ENCODE data around the gene HDAC5. TPM values are rescaled to one million over a fixed set of nuclear protein-coding genes. Genes with fewer than 3 reads are reported as not detected.
"Not testable (repeated sequence)": the region's sequence is repeated elsewhere in the genome, so short reads cannot be mapped to it uniquely, and the experiment has no call there.

HDAC5 gene
- total and polyA plus RNA-seq, 5 experiments from 2014 or later, result 25.3 to 73.8 (median 41.8) TPM

DNA sequence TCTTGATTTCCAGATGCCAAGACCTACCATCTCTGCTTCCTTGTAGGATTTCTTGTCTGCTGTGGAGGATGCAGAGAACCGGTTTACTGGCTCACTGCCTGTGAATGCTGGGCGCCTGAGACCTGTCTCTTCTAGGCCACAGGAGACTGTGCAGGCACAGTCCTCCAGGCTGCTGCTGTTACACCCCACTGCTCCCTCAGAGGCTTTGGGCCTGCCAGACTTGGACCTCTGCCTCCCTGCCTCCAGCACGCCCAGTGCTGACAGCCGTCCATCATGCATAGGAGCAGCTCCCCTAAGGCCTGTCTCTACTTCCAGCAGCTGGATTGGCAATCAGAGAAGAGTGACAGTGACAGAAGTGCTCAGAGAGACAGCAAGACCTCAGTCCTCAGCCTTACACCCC is 24.4 kb upstream of the HDAC5 start:
- POLR2A ChIA-PET, result interaction anchor here (0.7 kb wide), 1 partner anchor 181 kb away, joined by 3 read pairs; no protein-coding TSS in a partner anchor
- Mint-ChIP-seq H3K27ac (no peak overlapping the region), H3K27me3 (peaks cover 0 to 3% (median 0%) of the 10 kb centered on the region in 5 donors), H3K36me3 (no peaks in the 10 kb centered on the region), H3K9me3 (no peaks in the 10 kb centered on the region), H3K4me3 (no peak overlapping the region), H3K4me1 (peaks cover 0 to 2% (median under 1%) of the 10 kb centered on the region in 4 donors)
- DNase-seq (no peak), ATAC-seq (no peak)

DNA sequence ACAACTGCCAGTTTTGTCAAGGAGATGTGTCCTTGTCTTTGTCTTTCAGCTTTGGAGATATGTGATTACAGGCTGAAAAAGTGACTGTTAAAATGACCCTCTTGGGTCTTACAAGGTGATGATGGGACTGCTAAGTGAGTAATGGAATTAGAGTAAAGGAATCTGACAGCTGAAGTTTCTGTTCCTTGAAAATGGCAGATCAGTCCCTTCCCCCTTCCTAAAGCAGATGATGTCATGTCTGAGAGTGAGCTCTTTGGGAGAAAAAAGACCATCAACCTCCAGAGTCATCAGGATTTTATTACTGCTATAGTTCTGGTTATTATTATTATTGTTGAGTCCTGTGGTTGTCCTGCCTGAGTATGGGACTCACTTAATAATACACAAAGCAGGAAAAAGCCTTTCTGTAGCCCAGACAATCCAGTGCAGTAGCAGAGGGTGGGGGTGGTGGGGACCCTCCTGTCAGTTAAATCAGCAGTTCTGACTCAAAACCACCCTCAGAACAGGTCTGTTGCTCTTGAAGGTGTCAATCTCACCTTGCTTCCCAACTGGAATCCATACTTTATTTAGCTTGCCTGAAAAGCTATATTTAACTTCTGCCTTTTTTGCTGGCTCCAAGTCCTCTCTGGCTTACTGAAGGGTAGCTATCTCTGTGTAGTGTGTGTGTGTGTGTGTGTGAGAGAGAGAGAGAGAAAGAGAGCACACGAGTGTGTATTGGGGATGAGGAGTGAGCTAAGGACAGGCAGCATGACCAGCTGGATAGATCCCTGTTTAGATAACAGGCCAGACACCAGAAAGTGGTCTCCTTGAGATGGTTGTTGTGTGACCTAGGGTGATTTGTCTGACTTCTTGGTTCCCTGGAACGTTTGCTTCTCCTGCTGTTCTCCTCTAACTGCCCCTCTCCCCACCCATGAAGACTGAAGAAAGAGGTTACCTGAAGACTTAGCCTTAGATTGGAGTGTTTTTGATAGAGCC is 23.2 kb upstream of the HDAC5 start:
- POLR2A ChIA-PET, result interaction anchor here (0.5 to 0.7 kb wide), 2 partner anchors 10 to 182 kb away, joined by 3 to 5 read pairs; no protein-coding TSS in a partner anchor
- H3K4me3 Mint-ChIP-seq, result no peak overlapping the region

DNA sequence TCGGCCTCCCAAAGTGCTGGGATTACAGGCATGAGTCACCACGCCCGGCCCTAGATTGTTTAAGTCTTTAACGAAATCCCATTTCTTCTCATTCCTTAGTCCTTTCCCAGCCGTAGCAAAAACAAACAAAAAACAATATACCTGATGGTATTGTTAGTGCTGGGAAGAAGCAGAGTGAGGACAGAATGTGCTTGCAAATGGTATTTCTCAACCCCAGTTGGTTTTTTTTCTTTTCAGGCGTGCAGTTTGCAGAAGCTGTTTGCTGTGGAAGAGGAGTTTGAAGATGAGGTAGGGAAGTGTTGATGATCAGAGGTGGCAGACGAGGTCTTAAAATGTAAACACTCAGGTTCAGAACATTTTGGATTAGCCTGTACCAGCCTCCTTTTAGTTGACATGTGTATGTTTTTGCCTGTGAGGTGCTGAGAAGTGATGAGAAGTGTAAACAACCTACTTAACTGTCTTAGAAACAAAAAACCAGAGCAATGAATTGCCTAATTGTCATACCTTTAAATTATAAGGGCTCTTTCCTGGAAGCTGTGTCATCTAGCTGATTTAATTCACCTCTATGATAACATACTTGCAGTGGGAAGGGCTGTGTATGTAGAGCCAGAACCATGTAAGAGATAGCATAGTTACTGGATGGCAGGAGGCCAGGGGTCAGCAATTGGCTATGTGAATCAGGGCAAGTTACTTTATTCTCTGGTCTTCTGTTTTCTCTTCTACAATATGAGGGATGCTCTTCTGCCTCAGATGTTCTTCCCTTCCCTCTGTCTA is 21.7 kb upstream of the HDAC5 start:
- peaks cover 0 to 3% (median 0%) of the 10 kb centered on the region in 5 donors for H3K27me3 Mint-ChIP-seq
- ATAC-seq, result no peak
- peaks cover 6 to 13% (median 9%) of the 10 kb centered on the region in 4 donors for H3K4me1 Mint-ChIP-seq
- H3K9me3 Mint-ChIP-seq, result no peaks in the 10 kb centered on the region
- no peak overlapping the region for H3K4me3 Mint-ChIP-seq
- DNase-seq, result no peak
- H3K36me3 Mint-ChIP-seq, result no peaks in the 10 kb centered on the region
- no peak overlapping the region for H3K27ac Mint-ChIP-seq
- POLR2A ChIA-PET, result no interaction called here

More for the DNA sequence above, 23.2 kb upstream of the HDAC5 start:
- Mint-ChIP-seq H3K36me3 (no peaks in the 10 kb centered on the region), H3K27ac (no peak overlapping the region), H3K27me3 (peaks cover 0 to 3% (median 0%) of the 10 kb centered on the region in 5 donors), H3K4me1 (peaks cover 2 to 7% (median 5%) of the 10 kb centered on the region in 4 donors), H3K9me3 (no peaks in the 10 kb centered on the region)
- ATAC-seq, result no peak
- no peak for DNase-seq

DNA sequence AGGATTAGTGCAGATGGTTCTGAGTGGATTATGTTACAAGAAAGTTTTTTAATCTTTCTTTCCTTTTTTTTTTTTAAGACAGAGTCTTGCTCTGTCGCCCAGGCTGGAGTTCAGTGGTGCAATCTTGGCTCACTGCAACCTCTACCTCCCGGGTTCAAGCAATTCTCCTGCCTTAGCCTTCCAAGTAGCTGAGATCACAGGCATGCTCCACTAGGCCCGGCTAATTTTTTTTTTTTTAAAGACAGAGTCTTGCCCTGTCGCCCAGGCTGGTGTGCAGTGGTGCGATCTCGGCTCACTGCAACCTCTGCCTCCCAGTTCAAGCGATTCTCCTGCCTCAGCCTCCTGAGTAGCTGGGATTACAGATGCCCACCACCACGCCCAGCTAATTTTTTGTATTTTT is 20.5 kb upstream of the HDAC5 start:
- H3K9me3 Mint-ChIP-seq, H3K36me3 Mint-ChIP-seq, H3K27me3 Mint-ChIP-seq, ATAC-seq, DNase-seq, POLR2A ChIA-PET: not testable (repeated sequence)
- Mint-ChIP-seq H3K27ac (peak overlapping the region in 1 of 10 donors; percentile 44), H3K4me3 (peak overlapping the region in 2 of 10 donors; percentile 18 to 36), H3K4me1 (peaks cover 4 to 13% (median 9%) of the 10 kb centered on the region in 4 donors)

DNA sequence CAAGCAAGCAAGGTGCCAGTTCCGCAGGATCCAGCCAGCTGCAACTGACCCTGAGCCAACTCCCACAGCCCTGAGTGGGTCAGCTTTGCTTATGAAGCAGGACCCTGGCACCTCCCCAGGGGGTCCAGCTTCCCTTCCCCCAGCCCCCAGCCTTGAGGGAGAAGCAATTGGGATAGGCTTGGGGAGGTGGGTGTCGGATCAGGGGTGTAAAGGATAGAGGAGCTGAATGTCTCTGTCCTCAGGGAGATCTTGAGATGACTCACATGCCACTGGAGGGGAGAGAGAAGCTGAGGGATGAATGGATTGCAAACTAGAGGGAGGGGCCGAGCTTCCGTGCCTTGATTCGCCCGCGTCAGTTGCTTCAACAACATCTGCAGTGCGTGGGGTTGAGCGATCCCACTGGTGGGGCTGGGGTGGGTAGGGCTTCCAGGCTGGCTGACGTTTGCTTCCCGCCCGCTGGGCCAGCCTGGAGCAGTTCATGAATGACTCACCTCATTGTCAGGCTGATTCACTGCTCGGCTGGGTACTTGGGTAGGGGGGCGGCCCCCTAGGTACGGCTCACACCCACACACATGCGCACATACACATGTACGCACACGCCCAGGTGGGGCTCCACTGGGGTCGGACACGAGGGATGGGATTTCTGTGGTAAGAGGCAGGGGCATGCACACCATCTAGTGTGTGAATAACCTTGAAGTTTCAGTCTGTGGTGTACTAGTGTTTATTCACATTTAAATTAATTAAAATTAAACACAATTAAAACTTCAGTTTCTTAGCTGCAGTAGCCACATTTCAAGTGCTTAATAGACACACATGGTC is 14.7 kb upstream of the HDAC5 start:
- peak in 1 of 2 donors; percentile 7 for ATAC-seq
- POLR2A ChIA-PET, result no interaction called here
- H3K27ac Mint-ChIP-seq, result peak overlapping the region in 1 of 10 donors; percentile 61

DNA sequence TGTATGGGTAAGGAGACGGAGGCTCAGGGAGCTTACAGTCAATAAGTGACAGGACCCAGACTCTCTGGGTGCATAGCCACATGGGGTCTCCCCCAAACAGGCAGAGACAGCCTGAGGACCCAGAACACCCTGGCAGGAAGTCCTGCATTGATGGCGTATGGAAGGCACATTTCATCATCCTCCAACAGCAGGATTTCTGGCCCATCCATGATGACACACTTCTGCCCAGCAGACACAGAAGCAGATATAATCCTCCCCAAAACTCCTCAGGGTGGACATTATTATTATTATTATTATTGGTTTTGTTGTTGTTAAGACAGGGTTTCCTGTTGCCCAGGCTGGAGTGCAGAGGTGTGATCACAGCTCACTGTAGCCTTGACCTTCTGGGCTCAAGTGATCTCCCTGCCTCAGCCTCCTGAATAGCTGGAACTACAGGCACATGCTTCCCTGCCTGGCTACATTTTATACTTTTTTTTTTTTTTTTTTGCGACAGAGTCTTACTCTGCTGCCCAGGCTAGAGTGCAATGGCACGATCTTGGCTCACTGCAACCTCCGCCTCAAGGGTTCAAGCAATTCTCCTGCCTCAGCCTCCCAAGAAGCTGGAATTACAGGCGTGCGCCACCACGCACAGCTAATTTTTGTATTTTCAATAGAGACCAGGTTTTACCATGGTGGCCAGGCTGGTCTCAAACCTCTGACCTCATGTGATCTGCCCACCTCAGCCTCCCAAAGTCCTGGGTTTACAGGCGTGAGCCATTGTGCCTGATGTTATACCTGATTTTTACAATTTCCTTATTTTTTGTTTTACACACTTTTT is 11.5 kb upstream of the HDAC5 start:
- Mint-ChIP-seq H3K27ac (no peak overlapping the region), H3K36me3 (no peaks in the 10 kb centered on the region), H3K4me3 (no peak overlapping the region), H3K9me3 (no peaks in the 10 kb centered on the region), H3K27me3 (peaks cover 0 to 15% (median 5%) of the 10 kb centered on the region in 5 donors), H3K4me1 (peaks cover 0 to 5% (median 0%) of the 10 kb centered on the region in 4 donors)
- DNase-seq (no peak), ATAC-seq (no peak)
- POLR2A ChIA-PET, result no interaction called here

More for the DNA sequence above, 14.7 kb upstream of the HDAC5 start:
- H3K4me1 Mint-ChIP-seq, result peaks cover 4 to 17% (median 10%) of the 10 kb centered on the region in 4 donors
- peaks cover 0 to 15% (median 5%) of the 10 kb centered on the region in 5 donors for H3K27me3 Mint-ChIP-seq
- H3K9me3 Mint-ChIP-seq, result no peaks in the 10 kb centered on the region
- H3K4me3 Mint-ChIP-seq, result no peak overlapping the region
- no peaks in the 10 kb centered on the region for H3K36me3 Mint-ChIP-seq
- DNase-seq, result peak in 3 of 10 donors; percentile 3 to 20 (median 19)

DNA sequence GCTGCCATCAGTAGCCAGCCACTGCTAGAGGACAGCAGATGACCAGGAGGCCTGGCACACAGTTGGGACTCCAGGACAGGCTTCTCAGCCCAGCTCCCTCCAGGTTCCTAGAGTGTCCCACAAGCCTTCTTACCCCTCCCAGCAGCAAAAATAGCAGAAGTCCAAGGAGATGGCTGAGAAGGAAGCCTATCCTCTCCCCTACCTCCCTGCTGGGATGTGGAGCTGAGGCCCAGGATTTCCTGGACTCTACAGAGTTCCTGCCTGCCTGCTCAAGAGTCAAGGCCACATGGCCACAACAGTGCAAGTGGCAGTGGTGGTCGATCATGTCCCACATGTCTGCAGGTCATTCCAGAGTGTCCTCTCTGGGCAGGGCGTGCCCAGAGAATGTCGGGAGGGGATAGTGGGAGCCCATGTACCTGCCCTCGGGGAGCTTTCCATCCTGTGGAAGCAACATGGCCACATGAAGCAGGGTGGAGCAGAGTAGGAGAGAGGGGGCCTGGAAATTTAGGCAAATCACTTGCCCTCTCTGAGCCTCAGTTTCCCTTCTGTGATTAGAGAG is 10.6 kb upstream of the HDAC5 start:
- POLR2A ChIA-PET, result no interaction called here
- ATAC-seq (no peak), DNase-seq (no peak)
- no peak overlapping the region for H3K4me3 Mint-ChIP-seq
- peaks cover 0 to 13% (median 5%) of the 10 kb centered on the region in 5 donors for H3K27me3 Mint-ChIP-seq
- peaks cover 0 to 5% (median 0%) of the 10 kb centered on the region in 4 donors for H3K4me1 Mint-ChIP-seq
- no peaks in the 10 kb centered on the region for H3K9me3 Mint-ChIP-seq
- no peaks in the 10 kb centered on the region for H3K36me3 Mint-ChIP-seq
- H3K27ac Mint-ChIP-seq, result peak overlapping the region in 1 of 10 donors; percentile 37

DNA sequence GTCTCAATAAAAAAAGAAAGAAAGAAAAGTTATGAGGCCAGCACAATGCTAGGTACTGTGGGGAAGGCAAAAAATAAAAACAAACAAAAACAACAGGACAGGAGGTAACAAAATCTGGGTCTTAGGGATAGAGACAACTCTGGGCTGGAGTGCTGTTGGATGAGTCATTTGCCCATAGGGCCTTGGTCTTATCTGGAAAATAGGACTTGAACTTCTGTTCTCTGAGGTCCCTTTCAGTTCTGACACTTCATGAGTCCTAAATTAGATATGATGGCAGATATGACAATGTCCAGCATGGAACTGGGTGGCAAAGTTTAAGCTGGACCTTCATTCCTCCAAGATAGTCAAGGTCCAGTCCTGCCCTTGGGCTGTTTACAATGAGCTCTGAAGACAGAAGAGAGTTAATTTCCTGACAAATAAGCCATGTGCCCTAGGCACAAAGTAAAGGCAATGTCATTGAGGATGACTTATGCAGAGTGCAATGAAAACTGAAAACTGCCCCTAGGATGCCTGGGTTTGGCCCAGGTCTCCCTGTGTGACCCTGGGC is 8.9 kb upstream of the HDAC5 start:
- H3K9me3 Mint-ChIP-seq, result no peaks in the 10 kb centered on the region
- H3K27me3 Mint-ChIP-seq, result no peaks in the 10 kb centered on the region
- no peaks in the 10 kb centered on the region for H3K4me1 Mint-ChIP-seq
- H3K27ac Mint-ChIP-seq, result peak overlapping the region in 1 of 10 donors; percentile 24
- DNase-seq (no peak), ATAC-seq (no peak)
- H3K4me3 Mint-ChIP-seq, result no peak overlapping the region
- H3K36me3 Mint-ChIP-seq, result no peaks in the 10 kb centered on the region
- POLR2A ChIA-PET, result no interaction called here

DNA sequence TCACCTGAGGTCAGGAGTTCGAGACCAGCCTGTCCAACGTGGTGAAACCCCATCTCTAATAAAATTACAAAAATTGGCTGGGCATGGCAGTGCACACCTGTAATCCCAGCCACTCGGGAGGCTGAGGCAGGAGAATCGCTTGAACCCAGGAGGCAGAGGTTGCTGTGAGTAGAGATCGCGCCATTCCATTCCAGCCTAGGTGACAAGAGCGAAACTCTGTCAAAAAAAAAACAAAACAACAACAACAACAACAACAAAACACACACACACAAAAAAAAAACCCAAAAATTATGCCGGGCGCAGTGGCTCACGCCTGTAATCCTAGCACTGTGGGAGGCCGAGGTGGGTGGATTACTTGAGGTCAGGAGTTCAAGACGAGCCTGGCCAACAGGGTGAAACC is 7.9 kb upstream of the HDAC5 start:
- DNase-seq, H3K27ac Mint-ChIP-seq, H3K4me1 Mint-ChIP-seq, POLR2A ChIA-PET, ATAC-seq, H3K36me3 Mint-ChIP-seq, H3K4me3 Mint-ChIP-seq, H3K27me3 Mint-ChIP-seq, H3K9me3 Mint-ChIP-seq: not testable (repeated sequence)

DNA sequence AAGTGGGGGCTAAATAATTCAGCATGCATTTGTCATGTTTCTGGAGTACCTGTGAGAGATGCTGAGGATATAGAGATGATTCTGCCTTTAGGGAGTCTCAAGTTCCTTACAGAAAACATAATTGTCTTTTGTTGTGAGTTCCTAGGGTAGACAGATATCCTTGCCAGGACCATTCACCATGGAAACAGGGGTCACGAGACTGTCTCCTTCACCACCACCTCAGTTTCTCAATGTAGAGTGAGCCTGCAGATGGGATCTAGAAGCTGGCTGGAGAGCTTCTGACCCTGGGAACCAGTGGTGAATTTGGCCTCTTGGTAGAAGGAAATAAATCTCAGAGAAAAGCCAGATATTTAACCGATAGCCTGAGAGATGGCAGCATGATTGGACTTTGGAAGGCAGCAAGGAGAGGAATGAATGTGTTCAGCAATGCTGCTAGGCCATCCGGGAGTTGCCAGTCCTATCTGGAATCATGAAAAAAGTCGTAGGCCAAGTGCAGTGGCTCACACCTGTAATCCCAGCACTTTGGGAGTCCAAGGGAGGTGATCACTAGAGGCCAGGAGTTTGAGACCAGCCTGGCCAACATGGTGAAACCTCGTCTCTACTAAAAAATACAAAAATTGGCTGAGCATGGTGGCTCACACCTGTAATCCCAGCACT is 7.4 kb upstream of the HDAC5 start:
- Mint-ChIP-seq H3K27ac (peak overlapping the region in 1 of 10 donors; percentile 58), H3K27me3 (no peaks in the 10 kb centered on the region), H3K4me3 (no peak overlapping the region), H3K36me3 (no peaks in the 10 kb centered on the region), H3K4me1 (no peaks in the 10 kb centered on the region), H3K9me3 (no peaks in the 10 kb centered on the region)
- ATAC-seq (no peak), DNase-seq (no peak)
- POLR2A ChIA-PET, result no interaction called here

DNA sequence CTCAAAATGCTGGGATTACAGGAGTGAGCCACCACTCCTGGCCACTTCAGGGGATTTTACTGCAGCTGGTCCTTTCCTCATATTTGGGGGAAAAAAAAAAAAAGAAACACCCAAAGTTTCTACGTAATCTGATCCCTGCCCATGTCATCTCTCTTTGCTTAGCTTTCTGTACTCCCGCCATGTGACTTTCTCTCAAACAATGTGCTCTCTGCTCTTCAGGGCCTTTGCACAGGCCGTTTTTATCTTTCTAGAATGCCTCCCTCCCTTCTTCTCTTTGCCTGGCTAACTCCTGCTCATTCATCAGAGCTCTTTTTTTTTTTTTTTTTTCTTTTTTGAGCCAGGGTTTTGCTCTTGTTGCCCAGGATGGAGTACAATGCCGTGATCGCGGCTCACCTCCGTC is 4.9 kb upstream of the HDAC5 start:
- H3K27me3 Mint-ChIP-seq, result no peaks in the 10 kb centered on the region
- H3K4me1 Mint-ChIP-seq, result peaks cover 5 to 10% (median 7%) of the 10 kb centered on the region in 4 donors
- H3K36me3 Mint-ChIP-seq, result no peaks in the 10 kb centered on the region
- peak overlapping the region in 2 of 10 donors; percentile 7 to 45 for H3K4me3 Mint-ChIP-seq
- ATAC-seq (no peak), DNase-seq (no peak)
- H3K9me3 Mint-ChIP-seq, result no peaks in the 10 kb centered on the region
- H3K27ac Mint-ChIP-seq, result no peak overlapping the region
- POLR2A ChIA-PET, result interaction anchor here (1.0 kb wide), 2 partner anchors 93 to 375 kb away, joined by 3 to 4 read pairs; partner anchors contain the start of gene GPATCH8

All from naive thymus-derived CD8-positive, alpha-beta T cell (primary cell).